ENCODE results near the gene ZBTB9.

ZBTB9 gene

DNA sequence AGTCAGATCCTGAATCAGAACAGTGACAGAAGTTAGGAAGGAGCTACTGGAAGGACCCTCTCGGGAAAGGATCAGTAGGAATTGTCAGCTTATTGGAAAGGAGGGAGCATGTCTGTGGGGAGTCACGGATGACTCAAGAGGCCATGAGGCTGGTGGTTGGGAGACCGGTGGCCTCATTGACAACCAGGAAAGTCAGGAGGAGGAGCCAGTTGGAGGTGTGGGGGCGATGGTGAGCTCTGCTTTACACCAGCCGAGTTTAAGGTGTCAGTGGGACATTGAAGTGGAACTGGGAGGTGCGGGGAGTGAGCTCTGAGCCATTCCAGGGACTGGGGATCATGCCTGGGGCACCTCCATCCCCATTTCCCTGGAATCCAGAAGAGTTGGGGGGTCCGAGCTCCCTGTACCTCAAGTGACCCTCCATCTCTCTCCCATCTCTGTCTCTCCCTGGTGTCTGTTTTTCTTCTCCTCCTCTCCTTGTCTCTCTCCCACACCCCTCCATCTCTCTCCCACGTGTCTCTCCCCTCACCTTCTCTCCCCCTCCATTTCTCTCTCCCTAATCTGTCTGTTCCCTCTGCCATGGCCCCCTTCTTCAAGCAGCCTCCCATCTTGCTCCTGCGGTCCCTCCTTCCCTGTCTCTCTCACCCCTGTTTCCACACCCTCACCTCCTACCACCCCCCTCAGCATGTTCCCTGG, 14.3 kb upstream of the ZBTB9 start:
- Histone ChIP-seq H3K79me2 (ENCODE audit: insufficient read depth, low read length) (no peaks in the 10 kb centered on the region), H3K9me3 (ENCODE audit: low read length) (no peaks in the 10 kb centered on the region), H3K4me3 (ENCODE audit: low read depth, low read length, poor library complexity, severe bottlenecking) (no peak overlapping the region), H3K4me1 (ENCODE audit: insufficient read depth, low read length, severe bottlenecking) (no peaks in the 10 kb centered on the region), H3K27me3 (ENCODE audit: insufficient read depth, low read length) (no peaks in the 10 kb centered on the region), H3K4me2 (ENCODE audit: low read length) (no peak overlapping the region), H3K36me3 (ENCODE audit: insufficient read depth, low read length) (peaks cover 37% of the 10 kb centered on the region), H3K9ac (ENCODE audit: low read length) (no peak overlapping the region), H2AFZ (ENCODE audit: low read length) (no peak overlapping the region), H4K20me1 (ENCODE audit: insufficient read depth, low read length) (no peaks in the 10 kb centered on the region), H3F3A (ENCODE audit: insufficient read depth, low read length) (no peaks in the 10 kb centered on the region), H3K27ac (ENCODE audit: low read depth, low read length, poor library complexity, severe bottlenecking) (no peak overlapping the region), H3K9me2 (ENCODE audit: low read depth, low read length) (no peaks in the 10 kb centered on the region)
- no peak for TF ChIP-seq EZH2 (IDR thresholded peaks at IDR 0.05; ENCODE audit: borderline replicate concordance, low read length)
- TF ChIP-seq, protein P1, sequence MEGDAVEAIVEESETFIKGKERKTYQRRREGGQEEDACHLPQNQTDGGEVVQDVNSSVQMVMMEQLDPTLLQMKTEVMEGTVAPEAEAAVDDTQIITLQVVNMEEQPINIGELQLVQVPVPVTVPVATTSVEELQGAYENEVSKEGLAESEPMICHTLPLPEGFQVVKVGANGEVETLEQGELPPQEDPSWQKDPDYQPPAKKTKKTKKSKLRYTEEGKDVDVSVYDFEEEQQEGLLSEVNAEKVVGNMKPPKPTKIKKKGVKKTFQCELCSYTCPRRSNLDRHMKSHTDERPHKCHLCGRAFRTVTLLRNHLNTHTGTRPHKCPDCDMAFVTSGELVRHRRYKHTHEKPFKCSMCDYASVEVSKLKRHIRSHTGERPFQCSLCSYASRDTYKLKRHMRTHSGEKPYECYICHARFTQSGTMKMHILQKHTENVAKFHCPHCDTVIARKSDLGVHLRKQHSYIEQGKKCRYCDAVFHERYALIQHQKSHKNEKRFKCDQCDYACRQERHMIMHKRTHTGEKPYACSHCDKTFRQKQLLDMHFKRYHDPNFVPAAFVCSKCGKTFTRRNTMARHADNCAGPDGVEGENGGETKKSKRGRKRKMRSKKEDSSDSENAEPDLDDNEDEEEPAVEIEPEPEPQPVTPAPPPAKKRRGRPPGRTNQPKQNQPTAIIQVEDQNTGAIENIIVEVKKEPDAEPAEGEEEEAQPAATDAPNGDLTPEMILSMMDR (IDR thresholded peaks at IDR 0.05; ENCODE audit: low read length): no peak

- no peak overlapping the region for H3K4me3 ChIP-seq (ENCODE audit: low read depth, low read length, poor library complexity, severe bottlenecking)
- no peak overlapping the region for H3K4me2 ChIP-seq (ENCODE audit: low read length)
- no peaks in the 10 kb centered on the region for H4K20me1 ChIP-seq (ENCODE audit: insufficient read depth, low read length)
- no peaks in the 10 kb centered on the region for H3K9me3 ChIP-seq (ENCODE audit: low read length)
- peaks cover 30% of the 10 kb centered on the region for H3K36me3 ChIP-seq (ENCODE audit: insufficient read depth, low read length)
- H2AFZ ChIP-seq (ENCODE audit: low read length): no peak overlapping the region
- H3K9ac ChIP-seq (ENCODE audit: low read length): no peak overlapping the region
- no peak for TF ChIP-seq EZH2 (IDR thresholded peaks at IDR 0.05; ENCODE audit: borderline replicate concordance, low read length)
- TF ChIP-seq, protein P1 (IDR thresholded peaks at IDR 0.05; ENCODE audit: low read length): no peak
- H3K79me2 ChIP-seq (ENCODE audit: insufficient read depth, low read length): no peaks in the 10 kb centered on the region
- H3K27me3 ChIP-seq (ENCODE audit: insufficient read depth, low read length): no peaks in the 10 kb centered on the region
- no peak overlapping the region for H3K27ac ChIP-seq (ENCODE audit: low read depth, low read length, poor library complexity, severe bottlenecking)
- H3K9me2 ChIP-seq (ENCODE audit: low read depth, low read length): no peaks in the 10 kb centered on the region
- H3K4me1 ChIP-seq (ENCODE audit: insufficient read depth, low read length, severe bottlenecking): no peaks in the 10 kb centered on the region
- H3F3A ChIP-seq (ENCODE audit: insufficient read depth, low read length): no peaks in the 10 kb centered on the region
Measured at GRCh38 chr6:33440649-33441309, 13.6 kb upstream of the ZBTB9 start.

GRCh38 chr6:33441457-33441856, 12.9 kb upstream of the ZBTB9 start:
- Histone ChIP-seq H2AFZ (ENCODE audit: low read length) (no peak overlapping the region), H3K9me3 (ENCODE audit: low read length) (no peaks in the 10 kb centered on the region)

More at GRCh38 chr6:33441457-33441856, 12.9 kb upstream of the ZBTB9 start:
- Histone ChIP-seq H3K4me2 (ENCODE audit: low read length) (no peak overlapping the region), H3K27me3 (ENCODE audit: insufficient read depth, low read length) (no peaks in the 10 kb centered on the region), H4K20me1 (ENCODE audit: insufficient read depth, low read length) (no peaks in the 10 kb centered on the region), H3K4me3 (ENCODE audit: low read depth, low read length, poor library complexity, severe bottlenecking) (no peak overlapping the region), H3K27ac (ENCODE audit: low read depth, low read length, poor library complexity, severe bottlenecking) (no peak overlapping the region), H3K9me2 (ENCODE audit: low read depth, low read length) (no peaks in the 10 kb centered on the region), H3F3A (ENCODE audit: insufficient read depth, low read length) (no peaks in the 10 kb centered on the region), H3K9ac (ENCODE audit: low read length) (no peak overlapping the region), H3K79me2 (ENCODE audit: insufficient read depth, low read length) (no peaks in the 10 kb centered on the region), H3K36me3 (ENCODE audit: insufficient read depth, low read length) (peaks cover 31% of the 10 kb centered on the region), H3K4me1 (ENCODE audit: insufficient read depth, low read length, severe bottlenecking) (no peaks in the 10 kb centered on the region)
- no peak for TF ChIP-seq EZH2 (IDR thresholded peaks at IDR 0.05; ENCODE audit: borderline replicate concordance, low read length)
- TF ChIP-seq, protein P1 (IDR thresholded peaks at IDR 0.05; ENCODE audit: low read length): no peak

Data from OCI-LY1 (cell line).